ENCODE measurements around the gene SLC12A9.
A peak's percentile ranks its signal among the peaks of the same experiment; 100 is the strongest.

- TF ChIP-seq CTCF (IDR thresholded peaks at IDR 0.05) (peak; percentile 76 to 90 (median 88)), POLR2AphosphoS5 (IDR thresholded peaks at IDR 0.05) (no peak), POLR2A (IDR thresholded peaks at IDR 0.05) (no peak)
Observed at GRCh38 chr7:100894860-100895700, 42.6 kb downstream of the SLC12A9 start.

Data from upper lobe of left lung (tissue), 4 donors.